GM12875 (cell line): ENCODE results near the gene DLG1.

Experiments used
- H3K4me3 ChIP-seq: one replicate; pipeline ENCODE4 v1.5.1; 2011; ENCODE audit warnings: low read depth, low read length, control low read depth
- CTCF ChIP-seq: IDR thresholded peaks from 2 replicates; pipeline ENCODE4 v1.5.1; 2011; ENCODE audit warnings: low read depth, mild to moderate bottlenecking, control low read depth, inconsistent platforms, low read length, moderate library complexity, borderline replicate concordance; ENCODE audit not compliant: insufficient read depth

Gene DLG1

GRCh38 chr3:197298945-197299854, 788 bp upstream of the DLG1 start:
- H3K4me3 ChIP-seq = peak overlapping the region; percentile 91
- TF ChIP-seq CTCF = no peak

GRCh38 chr3:197297476-197298340, 704 bp downstream of the DLG1 start:
- no peak for TF ChIP-seq CTCF
- peak overlapping the region; percentile 91 for H3K4me3 ChIP-seq

DNA sequence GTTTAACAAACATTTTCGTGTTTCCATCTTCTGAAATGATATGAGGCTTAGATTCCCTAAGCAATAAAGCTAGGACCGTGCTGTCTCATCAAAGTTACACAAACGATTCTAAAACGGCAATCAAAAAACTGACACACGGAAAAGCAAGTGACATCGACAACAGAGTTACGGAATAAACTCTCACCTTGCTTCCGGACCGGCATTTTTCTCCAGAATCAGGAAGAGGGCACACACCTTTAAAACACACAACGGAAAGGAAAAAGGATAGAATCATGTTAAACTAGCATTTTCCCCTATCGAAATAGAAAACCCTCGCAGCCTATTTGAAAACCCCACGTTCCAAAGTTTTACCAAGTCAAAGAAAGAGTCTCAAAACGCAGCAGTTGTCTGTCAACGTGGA, 1.4 kb downstream of the DLG1 start:
- H3K4me3 ChIP-seq = peak overlapping the region; percentile 91
- TF ChIP-seq CTCF = no peak

- H3K4me3 ChIP-seq = no peak overlapping the region
- no peak for TF ChIP-seq CTCF
Measured at GRCh38 chr3:197296545-197296944, 1.9 kb downstream of the DLG1 start.

GRCh38 chr3:197295871-197296270, 2.5 kb downstream of the DLG1 start:
- H3K4me3 ChIP-seq = no peak overlapping the region
- no peak for TF ChIP-seq CTCF

GRCh38 chr3:197293605-197294237, 4.7 kb downstream of the DLG1 start:
- no peak for TF ChIP-seq CTCF
- no peak overlapping the region for H3K4me3 ChIP-seq
